HG03457 (cell line): ENCODE measurements around the gene SYCE1.
"Not testable (repeated sequence)": the region's sequence is repeated elsewhere in the genome, so short reads cannot be mapped to it uniquely, and the experiment has no call there.

Experiments
- ATAC-seq: cut with Tn5 transposase; IDR thresholded peaks from one replicate; pipeline ENCODE4 v1.9.1; 2021; ENCODE audit warnings: moderate number of reproducible peaks; ENCODE audit not compliant: unreplicated experiment

The SYCE1 gene

GRCh38 chr10:133559216-133559615, 6.2 kb downstream of the SYCE1 start:
- no peak for ATAC-seq

- ATAC-seq = no peak
These were observed 8.0 kb downstream of the SYCE1 start for GRCh38 chr10:133557381-133557780.

- no peak for ATAC-seq
These were observed 9.9 kb downstream of the SYCE1 start for GRCh38 chr10:133555521-133555920.

- ATAC-seq = no peak
These were observed 10.8 kb downstream of the SYCE1 start for GRCh38 chr10:133554600-133554999.

- no peak for ATAC-seq
These were observed 20.9 kb downstream of the SYCE1 start for GRCh38 chr10:133544506-133544905.

GRCh38 chr10:133541441-133541975, 23.9 kb downstream of the SYCE1 start:
- ATAC-seq = not testable (repeated sequence)

GRCh38 chr10:133537546-133538545, 27.5 kb downstream of the SYCE1 start:
- ATAC-seq = no peak

GRCh38 chr10:133536198-133536597, 29.2 kb downstream of the SYCE1 start:
- ATAC-seq = no peak

- ATAC-seq = no peak
These were observed 31.0 kb downstream of the SYCE1 start for GRCh38 chr10:133534417-133534816.

GRCh38 chr10:133532871-133533270, 32.5 kb downstream of the SYCE1 start:
- no peak for ATAC-seq

- ATAC-seq = no peak
These were observed 34.9 kb downstream of the SYCE1 start for GRCh38 chr10:133530506-133530905.

- ATAC-seq = no peak
These were observed 35.8 kb downstream of the SYCE1 start for GRCh38 chr10:133529576-133529946.

- ATAC-seq = no peak
These were observed 36.4 kb downstream of the SYCE1 start for GRCh38 chr10:133528845-133529575.

GRCh38 chr10:133528296-133528844, 37.0 kb downstream of the SYCE1 start:
- no peak for ATAC-seq

- ATAC-seq = no peak
These were observed 37.6 kb downstream of the SYCE1 start for GRCh38 chr10:133527771-133528271.

GRCh38 chr10:133526957-133527588, 38.3 kb downstream of the SYCE1 start, which contains the start of gene CYP2E1:
Gene CYP2E1 (plus strand): TSS chr10:133527363. CDS start chr10:133527396, 33 bp downstream.
- no peak for ATAC-seq

- no peak for ATAC-seq
These were observed 39.9 kb downstream of the SYCE1 start for GRCh38 chr10:133525444-133525843.

GRCh38 chr10:133523631-133524203, 41.7 kb downstream of the SYCE1 start:
- no peak for ATAC-seq

GRCh38 chr10:133520193-133520738, 45.1 kb downstream of the SYCE1 start:
- ATAC-seq = peak; percentile 77

GRCh38 chr10:133518517-133518916, 46.9 kb downstream of the SYCE1 start:
- not testable (repeated sequence) for ATAC-seq
